Measurements from ENCODE around the gene CEP112. TPM values are rescaled to one million over a fixed set of nuclear protein-coding genes. Genes with fewer than 3 reads are reported as not detected.

CEP112 gene
- total and polyA plus RNA-seq, 2 donors = 4.6 to 8.5 TPM

- Histone ChIP-seq H3K27me3 (ENCODE audit: control insufficient read depth in 2 of 2, insufficient read depth in 1 of 2, low read length in 1 of 2) (no peaks in the 10 kb centered on the region), H3K36me3 (ENCODE audit: control insufficient read depth in 2 of 2, insufficient read depth in 2 of 2, low read length in 1 of 2) (no peaks in the 10 kb centered on the region), H3K4me3 (ENCODE audit: low read length in 2 of 2) (no peak overlapping the region), H3K27ac (ENCODE audit: low read depth in 1 of 2, low read length in 1 of 2) (no peak overlapping the region), H3K4me1 (ENCODE audit: control insufficient read depth in 2 of 2, insufficient read depth in 2 of 2, low read length in 2 of 2) (no peaks in the 10 kb centered on the region), H3K9me3 (ENCODE audit: control insufficient read depth in 2 of 2, insufficient read depth in 1 of 2, low read length in 1 of 2) (no peaks in the 10 kb centered on the region)
- 91% methylated on average over 2 of the region's 2 CpGs for WGBS
- DNase-seq (ENCODE audit: low read depth in 6 of 9, low spot score in 9 of 9) = no peak
Observed at GRCh38 chr17:65930140-65930730, 261.7 kb downstream of the CEP112 start.

- Histone ChIP-seq H3K4me1 (ENCODE audit: control insufficient read depth in 2 of 2, insufficient read depth in 2 of 2, low read length in 2 of 2) (no peaks in the 10 kb centered on the region), H3K27ac (ENCODE audit: low read depth in 1 of 2, low read length in 1 of 2) (no peak overlapping the region), H3K27me3 (ENCODE audit: control insufficient read depth in 2 of 2, insufficient read depth in 1 of 2, low read length in 1 of 2) (no peaks in the 10 kb centered on the region), H3K4me3 (ENCODE audit: low read length in 2 of 2) (no peak overlapping the region), H3K36me3 (ENCODE audit: control insufficient read depth in 2 of 2, insufficient read depth in 2 of 2, low read length in 1 of 2) (no peaks in the 10 kb centered on the region), H3K9me3 (ENCODE audit: control insufficient read depth in 2 of 2, insufficient read depth in 1 of 2, low read length in 1 of 2) (no peaks in the 10 kb centered on the region)
- DNase-seq (ENCODE audit: low read depth in 6 of 9, low spot score in 9 of 9) = no peak
- 97% methylated on average over 5 of the region's 5 CpGs for WGBS
Observed at GRCh38 chr17:65926599-65926998, 265.3 kb downstream of the CEP112 start.

GRCh38 chr17:65925606-65926307, 266.2 kb downstream of the CEP112 start:
- no peaks in the 10 kb centered on the region for H3K4me1 ChIP-seq (ENCODE audit: control insufficient read depth in 2 of 2, insufficient read depth in 2 of 2, low read length in 2 of 2)
- no peak for DNase-seq (ENCODE audit: low read depth in 6 of 9, low spot score in 9 of 9)
- no peaks in the 10 kb centered on the region for H3K27me3 ChIP-seq (ENCODE audit: control insufficient read depth in 2 of 2, insufficient read depth in 1 of 2, low read length in 1 of 2)
- WGBS = 95% methylated on average over 8 of the region's 8 CpGs
- H3K27ac ChIP-seq (ENCODE audit: low read depth in 1 of 2, low read length in 1 of 2) = no peak overlapping the region
- no peak overlapping the region for H3K4me3 ChIP-seq (ENCODE audit: low read length in 2 of 2)
- no peaks in the 10 kb centered on the region for H3K9me3 ChIP-seq (ENCODE audit: control insufficient read depth in 2 of 2, insufficient read depth in 1 of 2, low read length in 1 of 2)
- H3K36me3 ChIP-seq (ENCODE audit: control insufficient read depth in 2 of 2, insufficient read depth in 2 of 2, low read length in 1 of 2) = no peaks in the 10 kb centered on the region

- Histone ChIP-seq H3K27ac (ENCODE audit: low read depth in 1 of 2, low read length in 1 of 2) (no peak overlapping the region), H3K4me1 (ENCODE audit: control insufficient read depth in 2 of 2, insufficient read depth in 2 of 2, low read length in 2 of 2) (no peaks in the 10 kb centered on the region), H3K27me3 (ENCODE audit: control insufficient read depth in 2 of 2, insufficient read depth in 1 of 2, low read length in 1 of 2) (no peaks in the 10 kb centered on the region), H3K4me3 (ENCODE audit: low read length in 2 of 2) (no peak overlapping the region), H3K36me3 (ENCODE audit: control insufficient read depth in 2 of 2, insufficient read depth in 2 of 2, low read length in 1 of 2) (no peaks in the 10 kb centered on the region), H3K9me3 (ENCODE audit: control insufficient read depth in 2 of 2, insufficient read depth in 1 of 2, low read length in 1 of 2) (no peaks in the 10 kb centered on the region)
- 68% methylated on average over 6 of the region's 6 CpGs for WGBS
- no peak for DNase-seq (ENCODE audit: low read depth in 6 of 9, low spot score in 9 of 9)
Observed at GRCh38 chr17:65920996-65921395, 270.9 kb downstream of the CEP112 start.

GRCh38 chr17:65918916-65919315, 273.0 kb downstream of the CEP112 start:
- Histone ChIP-seq H3K4me1 (ENCODE audit: control insufficient read depth in 2 of 2, insufficient read depth in 2 of 2, low read length in 2 of 2) (no peaks in the 10 kb centered on the region), H3K36me3 (ENCODE audit: control insufficient read depth in 2 of 2, insufficient read depth in 2 of 2, low read length in 1 of 2) (no peaks in the 10 kb centered on the region), H3K4me3 (ENCODE audit: low read length in 2 of 2) (no peak overlapping the region), H3K27me3 (ENCODE audit: control insufficient read depth in 2 of 2, insufficient read depth in 1 of 2, low read length in 1 of 2) (no peaks in the 10 kb centered on the region), H3K9me3 (ENCODE audit: control insufficient read depth in 2 of 2, insufficient read depth in 1 of 2, low read length in 1 of 2) (no peaks in the 10 kb centered on the region), H3K27ac (ENCODE audit: low read depth in 1 of 2, low read length in 1 of 2) (no peak overlapping the region)
- 80% methylated on average over 5 of the region's 5 CpGs for WGBS
- no peak for DNase-seq (ENCODE audit: low read depth in 6 of 9, low spot score in 9 of 9)

- no peaks in the 10 kb centered on the region for H3K4me1 ChIP-seq (ENCODE audit: control insufficient read depth in 2 of 2, insufficient read depth in 2 of 2, low read length in 2 of 2)
- no peaks in the 10 kb centered on the region for H3K9me3 ChIP-seq (ENCODE audit: control insufficient read depth in 2 of 2, insufficient read depth in 1 of 2, low read length in 1 of 2)
- no peaks in the 10 kb centered on the region for H3K27me3 ChIP-seq (ENCODE audit: control insufficient read depth in 2 of 2, insufficient read depth in 1 of 2, low read length in 1 of 2)
- DNase-seq (ENCODE audit: low read depth in 6 of 9, low spot score in 9 of 9) = no peak
- no peak overlapping the region for H3K27ac ChIP-seq (ENCODE audit: low read depth in 1 of 2, low read length in 1 of 2)
- H3K36me3 ChIP-seq (ENCODE audit: control insufficient read depth in 2 of 2, insufficient read depth in 2 of 2, low read length in 1 of 2) = no peaks in the 10 kb centered on the region
- WGBS = 88% methylated on average over 1 of the region's 1 CpG
- no peak overlapping the region for H3K4me3 ChIP-seq (ENCODE audit: low read length in 2 of 2)
Observed at GRCh38 chr17:65918500-65918899, 273.4 kb downstream of the CEP112 start.

- Histone ChIP-seq H3K4me3 (ENCODE audit: low read length in 2 of 2) (no peak overlapping the region), H3K36me3 (ENCODE audit: control insufficient read depth in 2 of 2, insufficient read depth in 2 of 2, low read length in 1 of 2) (no peaks in the 10 kb centered on the region), H3K4me1 (ENCODE audit: control insufficient read depth in 2 of 2, insufficient read depth in 2 of 2, low read length in 2 of 2) (no peaks in the 10 kb centered on the region), H3K9me3 (ENCODE audit: control insufficient read depth in 2 of 2, insufficient read depth in 1 of 2, low read length in 1 of 2) (no peaks in the 10 kb centered on the region), H3K27me3 (ENCODE audit: control insufficient read depth in 2 of 2, insufficient read depth in 1 of 2, low read length in 1 of 2) (no peaks in the 10 kb centered on the region), H3K27ac (ENCODE audit: low read depth in 1 of 2, low read length in 1 of 2) (no peak overlapping the region)
- 93% methylated on average over 6 of the region's 6 CpGs for WGBS
- DNase-seq (ENCODE audit: low read depth in 6 of 9, low spot score in 9 of 9) = no peak
Observed at GRCh38 chr17:65917560-65917959, 274.4 kb downstream of the CEP112 start.

- no peaks in the 10 kb centered on the region for H3K27me3 ChIP-seq (ENCODE audit: control insufficient read depth in 2 of 2, insufficient read depth in 1 of 2, low read length in 1 of 2)
Observed at GRCh38 chr17:65916425-65916824, 275.5 kb downstream of the CEP112 start.

GRCh38 chr17:65914784-65915342, 277.1 kb downstream of the CEP112 start:
- no peaks in the 10 kb centered on the region for H3K9me3 ChIP-seq (ENCODE audit: control insufficient read depth in 2 of 2, insufficient read depth in 1 of 2, low read length in 1 of 2)
- 76% methylated on average over 5 of the region's 5 CpGs for WGBS

More at GRCh38 chr17:65916425-65916824, 275.5 kb downstream of the CEP112 start:
- Histone ChIP-seq H3K36me3 (ENCODE audit: control insufficient read depth in 2 of 2, insufficient read depth in 2 of 2, low read length in 1 of 2) (no peaks in the 10 kb centered on the region), H3K4me1 (ENCODE audit: control insufficient read depth in 2 of 2, insufficient read depth in 2 of 2, low read length in 2 of 2) (no peaks in the 10 kb centered on the region), H3K4me3 (ENCODE audit: low read length in 2 of 2) (no peak overlapping the region), H3K9me3 (ENCODE audit: control insufficient read depth in 2 of 2, insufficient read depth in 1 of 2, low read length in 1 of 2) (no peaks in the 10 kb centered on the region), H3K27ac (ENCODE audit: low read depth in 1 of 2, low read length in 1 of 2) (no peak overlapping the region)
- DNase-seq (ENCODE audit: low read depth in 6 of 9, low spot score in 9 of 9) = no peak
- 88% methylated on average over 2 of the region's 2 CpGs for WGBS

More at GRCh38 chr17:65914784-65915342, 277.1 kb downstream of the CEP112 start:
- H3K27me3 ChIP-seq (ENCODE audit: control insufficient read depth in 2 of 2, insufficient read depth in 1 of 2, low read length in 1 of 2) = no peaks in the 10 kb centered on the region
- peak in 2 of 9 donors; percentile 0 to 31 for DNase-seq (ENCODE audit: low read depth in 6 of 9, low spot score in 9 of 9)
- no peaks in the 10 kb centered on the region for H3K36me3 ChIP-seq (ENCODE audit: control insufficient read depth in 2 of 2, insufficient read depth in 2 of 2, low read length in 1 of 2)
- no peak overlapping the region for H3K4me3 ChIP-seq (ENCODE audit: low read length in 2 of 2)
- no peak overlapping the region for H3K27ac ChIP-seq (ENCODE audit: low read depth in 1 of 2, low read length in 1 of 2)
- no peaks in the 10 kb centered on the region for H3K4me1 ChIP-seq (ENCODE audit: control insufficient read depth in 2 of 2, insufficient read depth in 2 of 2, low read length in 2 of 2)

Measured in thymus (tissue), 11 donors.